Gastroesophageal sphincter (tissue), 3 donors: ENCODE measurements around the gene PLCL1.

Source experiments
- CTCF ChIP-seq, 4 experiments: fragments of 200-600 bp in 2 of 4; fragments of 450-650 bp in 2 of 4; sonication (generic) in 1 of 4; IDR thresholded peaks; one replicate each; pipeline ENCODE4 v1.5.1; 2017 to 2019; ENCODE audit warnings: antibody characterized with exemption in 4 of 4, mild to moderate bottlenecking in 2 of 4, moderate library complexity in 2 of 4
- EP300 ChIP-seq: sonication (generic); formaldehyde crosslinking; IDR thresholded peaks from one replicate; pipeline ENCODE4 v1.6.1; 2017; ENCODE audit warnings: antibody characterized with exemption, mild to moderate bottlenecking
- POLR2A ChIP-seq, 2 donors: fragments of 450-650 bp; IDR thresholded peaks; one replicate each; pipeline ENCODE4 v1.6.1; 2017; ENCODE audit warnings: antibody characterized with exemption in 2 of 2, mild to moderate bottlenecking in 2 of 2, moderate library complexity in 1 of 2
- POLR2AphosphoS5 ChIP-seq: sonication (generic); formaldehyde crosslinking; IDR thresholded peaks from one replicate; pipeline ENCODE4 v1.6.1; 2017; ENCODE audit warnings: antibody characterized with exemption

- TF ChIP-seq CTCF (IDR thresholded peaks at IDR 0.05) (no peak), POLR2A (IDR thresholded peaks at IDR 0.05) (no peak), POLR2AphosphoS5 (no peak), EP300 (no peak)
Observed at GRCh38 chr2:197873293-197873701, 68.9 kb downstream of the PLCL1 start.
